Activated naive CD8-positive, alpha-beta T cell treated with anti-CD3 and anti-CD28 coated beads, Interleukin-2, amount 10 ng/mL, durations not matched to agents 7 days and 5 days (primary cell): ENCODE measurements around the gene CHMP5. TPM values are rescaled to one million over a fixed set of nuclear protein-coding genes. Genes with fewer than 3 reads are reported as not detected.
"Not testable (repeated sequence)": the region's sequence is repeated elsewhere in the genome, so short reads cannot be mapped to it uniquely, and the experiment has no call there.

Experiments used
- ATAC-seq: fragments of 150-1000 bp; cut with Tn5 transposase; one replicate; pipeline ENCODE4 v1.10.0; 2021; ENCODE audit warnings: low read depth, moderate library complexity
- POLR2A ChIA-PET: fragments of 350-600 bp; sonication (Branson Sonifier 250); formaldehyde crosslinking; loops from one replicate; lab custom pipeline; 2021; ENCODE audit warnings: antibody characterized with exemption; lab: Charles Lee
- DNase-seq: peaks from one replicate; pipeline ENCODE4 v3.0.0; 2021
- H3K27ac Mint-ChIP-seq: one replicate; pipeline ENCODE4 v1.8.0; 2022; ENCODE audit warnings: mild to moderate bottlenecking, mixed read lengths
- H3K27me3 Mint-ChIP-seq: one replicate; pipeline ENCODE4 v1.8.0; 2022; ENCODE audit warnings: mild to moderate bottlenecking, moderate library complexity, mixed read lengths
- H3K36me3 Mint-ChIP-seq: one replicate; pipeline ENCODE4 v1.8.0; 2021; ENCODE audit warnings: mild to moderate bottlenecking, mixed read lengths
- H3K4me1 Mint-ChIP-seq: one replicate; pipeline ENCODE4 v1.8.0; 2021; ENCODE audit warnings: mixed read lengths
- H3K4me3 Mint-ChIP-seq: one replicate; pipeline ENCODE4 v1.8.0; 2022; ENCODE audit warnings: mild to moderate bottlenecking, moderate library complexity, mixed read lengths
- H3K9me3 Mint-ChIP-seq: one replicate; pipeline ENCODE4 v1.8.0; 2021; ENCODE audit warnings: mixed read lengths
- total RNA-seq, 2 experiments: library from RNA; stranded (reverse); gene quantifications; one replicate each; pipeline ENCODE4 v1.2.3, GENCODE V29; 2021

CHMP5 gene
- total RNA-seq, 2 experiments from 2014 or later: 96.1 to 97.1 TPM

- ATAC-seq (no peak), DNase-seq (no peak)
- Mint-ChIP-seq H3K4me3 (peak overlapping the region; percentile 93), H3K9me3 (no peaks in the 10 kb centered on the region), H3K27ac (peak overlapping the region; percentile 98), H3K27me3 (no peaks in the 10 kb centered on the region), H3K36me3 (peaks cover 27% of the 10 kb centered on the region), H3K4me1 (peaks cover 45% of the 10 kb centered on the region)
- POLR2A ChIA-PET: no interaction called here
Measured at GRCh38 chr9:33291901-33292300, 27.1 kb downstream of the CHMP5 start.

- DNase-seq (no peak), ATAC-seq (no peak)
- no peaks in the 10 kb centered on the region for H3K27me3 Mint-ChIP-seq
- POLR2A ChIA-PET: no interaction called here
- peaks cover 36% of the 10 kb centered on the region for H3K36me3 Mint-ChIP-seq
- H3K9me3 Mint-ChIP-seq: no peaks in the 10 kb centered on the region
- no peak overlapping the region for H3K27ac Mint-ChIP-seq
- H3K4me1 Mint-ChIP-seq: peaks cover 56% of the 10 kb centered on the region
- H3K4me3 Mint-ChIP-seq: no peak overlapping the region
Measured at GRCh38 chr9:33293782-33294181, 28.9 kb downstream of the CHMP5 start.

- Mint-ChIP-seq H3K27ac (peak overlapping the region; percentile 28), H3K36me3 (peaks cover 42% of the 10 kb centered on the region), H3K9me3 (no peaks in the 10 kb centered on the region), H3K27me3 (no peaks in the 10 kb centered on the region), H3K4me1 (peaks cover 59% of the 10 kb centered on the region), H3K4me3 (peak overlapping the region; percentile 20)
- POLR2A ChIA-PET: no interaction called here
- ATAC-seq (no peak), DNase-seq (no peak)
Measured at GRCh38 chr9:33294670-33295432, 30.0 kb downstream of the CHMP5 start.

GRCh38 chr9:33295571-33295970 is 30.7 kb downstream of the CHMP5 start:
- no peaks in the 10 kb centered on the region for H3K9me3 Mint-ChIP-seq
- H3K4me3 Mint-ChIP-seq: no peak overlapping the region
- POLR2A ChIA-PET: interaction anchor here (1.0 kb wide), 1 partner anchor 270 kb away, joined by 3 read pairs; the partner anchor contains the start of gene DNAJA1
- DNase-seq (no peak), ATAC-seq (no peak)
- peak overlapping the region; percentile 63 for H3K27ac Mint-ChIP-seq
- H3K36me3 Mint-ChIP-seq: peaks cover 42% of the 10 kb centered on the region
- H3K27me3 Mint-ChIP-seq: no peaks in the 10 kb centered on the region
- H3K4me1 Mint-ChIP-seq: peaks cover 59% of the 10 kb centered on the region

- Mint-ChIP-seq H3K9me3 (no peaks in the 10 kb centered on the region), H3K4me3 (peak overlapping the region; percentile 51), H3K36me3 (peaks cover 36% of the 10 kb centered on the region), H3K4me1 (peaks cover 50% of the 10 kb centered on the region), H3K27ac (peak overlapping the region; percentile 50), H3K27me3 (no peaks in the 10 kb centered on the region)
- peak; percentile 44 for ATAC-seq
- POLR2A ChIA-PET: no interaction called here
- no peak for DNase-seq
Measured at GRCh38 chr9:33297432-33297831, 32.6 kb downstream of the CHMP5 start.

- no peak overlapping the region for H3K4me3 Mint-ChIP-seq
- peaks cover 29% of the 10 kb centered on the region for H3K36me3 Mint-ChIP-seq
- no peak overlapping the region for H3K27ac Mint-ChIP-seq
- POLR2A ChIA-PET: interaction anchor here (1.5 kb wide), 2 partner anchors 10 to 275 kb away, joined by 4 to 5 read pairs; partner anchors contain the start of genes DNAJA1 and NFX1
- H3K9me3 Mint-ChIP-seq: no peaks in the 10 kb centered on the region
- no peaks in the 10 kb centered on the region for H3K27me3 Mint-ChIP-seq
- no peak for ATAC-seq
- DNase-seq: no peak
- H3K4me1 Mint-ChIP-seq: peaks cover 34% of the 10 kb centered on the region
Measured at GRCh38 chr9:33300546-33300945, 35.7 kb downstream of the CHMP5 start.

- Mint-ChIP-seq H3K4me3 (no peak overlapping the region), H3K27me3 (no peaks in the 10 kb centered on the region), H3K9me3 (no peaks in the 10 kb centered on the region), H3K4me1 (peaks cover 6% of the 10 kb centered on the region), H3K36me3 (peaks cover 23% of the 10 kb centered on the region), H3K27ac (no peak overlapping the region)
- POLR2A ChIA-PET: no interaction called here
- no peak for ATAC-seq
- no peak for DNase-seq
Measured at GRCh38 chr9:33304362-33304761, 39.5 kb downstream of the CHMP5 start.

- POLR2A ChIA-PET: interaction anchor here (0.7 kb wide), 1 partner anchor 15 kb away, joined by 3 read pairs; no protein-coding TSS in a partner anchor
- Mint-ChIP-seq H3K4me1 (peaks cover 5% of the 10 kb centered on the region), H3K36me3 (peaks cover 21% of the 10 kb centered on the region), H3K9me3 (no peaks in the 10 kb centered on the region), H3K4me3 (no peak overlapping the region), H3K27ac (no peak overlapping the region), H3K27me3 (no peaks in the 10 kb centered on the region)
- DNase-seq (no peak), ATAC-seq (peak; percentile 42)
Measured at GRCh38 chr9:33306037-33306436, 41.2 kb downstream of the CHMP5 start.

- POLR2A ChIA-PET: no interaction called here
- DNase-seq (no peak), ATAC-seq (no peak)
- Mint-ChIP-seq H3K9me3 (no peaks in the 10 kb centered on the region), H3K4me3 (no peak overlapping the region), H3K4me1 (peaks cover 5% of the 10 kb centered on the region), H3K27me3 (no peaks in the 10 kb centered on the region), H3K36me3 (peaks cover 22% of the 10 kb centered on the region), H3K27ac (no peak overlapping the region)
Measured at GRCh38 chr9:33307067-33307466, 42.2 kb downstream of the CHMP5 start.

- H3K4me1 Mint-ChIP-seq: peaks cover 3% of the 10 kb centered on the region
- no peaks in the 10 kb centered on the region for H3K27me3 Mint-ChIP-seq
- POLR2A ChIA-PET: no interaction called here
- H3K27ac Mint-ChIP-seq: no peak overlapping the region
- H3K36me3 Mint-ChIP-seq: peaks cover 20% of the 10 kb centered on the region
- H3K4me3 Mint-ChIP-seq: no peak overlapping the region
- ATAC-seq (no peak), DNase-seq (no peak)
- H3K9me3 Mint-ChIP-seq: no peaks in the 10 kb centered on the region
Measured at GRCh38 chr9:33309903-33310302, 45.1 kb downstream of the CHMP5 start.

GRCh38 chr9:33310748-33311147 is 45.9 kb downstream of the CHMP5 start:
- no peak for ATAC-seq
- Mint-ChIP-seq H3K36me3 (peaks cover 20% of the 10 kb centered on the region), H3K27ac (no peak overlapping the region), H3K27me3 (no peaks in the 10 kb centered on the region), H3K4me3 (no peak overlapping the region), H3K4me1 (peaks cover 4% of the 10 kb centered on the region), H3K9me3 (no peaks in the 10 kb centered on the region)
- POLR2A ChIA-PET: no interaction called here
- no peak for DNase-seq

GRCh38 chr9:33311953-33312352 is 47.1 kb downstream of the CHMP5 start:
- ATAC-seq (no peak), DNase-seq (no peak)
- no peaks in the 10 kb centered on the region for H3K9me3 Mint-ChIP-seq
- POLR2A ChIA-PET: interaction anchor here (0.6 kb wide), 1 partner anchor 14 kb away, joined by 4 read pairs; no protein-coding TSS in a partner anchor
- peaks cover 23% of the 10 kb centered on the region for H3K36me3 Mint-ChIP-seq
- peaks cover 4% of the 10 kb centered on the region for H3K4me1 Mint-ChIP-seq
- no peak overlapping the region for H3K27ac Mint-ChIP-seq
- no peaks in the 10 kb centered on the region for H3K27me3 Mint-ChIP-seq
- no peak overlapping the region for H3K4me3 Mint-ChIP-seq

- Mint-ChIP-seq H3K27me3 (no peaks in the 10 kb centered on the region), H3K27ac (no peak overlapping the region), H3K4me1 (peaks cover 3% of the 10 kb centered on the region), H3K9me3 (no peaks in the 10 kb centered on the region), H3K4me3 (no peak overlapping the region), H3K36me3 (peaks cover 27% of the 10 kb centered on the region)
- ATAC-seq (no peak), DNase-seq (no peak)
- POLR2A ChIA-PET: interaction anchor here (0.6 to 0.7 kb wide), 2 partner anchors 39 to 605 kb away, joined by 3 read pairs; no protein-coding TSS in a partner anchor
Measured at GRCh38 chr9:33315371-33315770, 50.5 kb downstream of the CHMP5 start.

GRCh38 chr9:33317136-33317535 is 52.3 kb downstream of the CHMP5 start:
- not testable (repeated sequence) for H3K4me3 Mint-ChIP-seq, H3K9me3 Mint-ChIP-seq, ATAC-seq, H3K27me3 Mint-ChIP-seq, DNase-seq, H3K4me1 Mint-ChIP-seq, H3K27ac Mint-ChIP-seq
- peaks cover 34% of the 10 kb centered on the region for H3K36me3 Mint-ChIP-seq
- POLR2A ChIA-PET: interaction anchor here (0.8 to 1.5 kb wide), 2 partner anchors 27 to 52 kb away, joined by 3 to 5 read pairs; partner anchors contain the start of genes BAG1, CHMP5 and NFX1
